PC-3 (cell line): Measurements from ENCODE around the gene DCDC2. TPM values are rescaled to one million over a fixed set of nuclear protein-coding genes. Genes with fewer than 3 reads are reported as not detected.

Experiments used
- ATAC-seq: fragments of 200-7000 bp; cut with Tn5 transposase; 2 replicates; pipeline ENCODE4 v1.9.1; 2020; ENCODE audit warnings: mild to moderate bottlenecking, moderate library complexity
- BruUV-seq: library from RNA; stranded (reverse); fragments of 400-500 nt; replicated peaks from 2 replicates; lab custom pipeline; 2021; lab: Mats Ljungman, UMichigan
- CTCF ChIA-PET: fragments of 300-600 bp; sonication (Branson Sonifier 250); formaldehyde crosslinking; loops from one replicate; lab custom pipeline; 2022; ENCODE audit warnings: antibody characterized with exemption; lab: Charles Lee
- POLR2A ChIA-PET: fragments of 300-600 bp; sonication (Branson Sonifier 250); formaldehyde crosslinking; loops from one replicate; lab custom pipeline; 2022; ENCODE audit warnings: antibody characterized with exemption; ENCODE audit not compliant: unreplicated experiment; lab: Charles Lee
- DNase-seq: peaks from one replicate; pipeline ENCODE4 v3.0.0-alpha.2; 2015
- H2AFZ ChIP-seq: fragments of 300-600 bp; sonication (generic); 2 replicates; pipeline ENCODE4 v1.6.0; 2016; ENCODE audit warnings: antibody characterized with exemption, low read length
- H3F3A ChIP-seq: fragments of 300-600 bp; sonication (generic); one replicate; pipeline ENCODE4 v1.6.0; 2017; ENCODE audit warnings: antibody characterized with exemption, low read length, control low read depth, mild to moderate bottlenecking; ENCODE audit not compliant: unreplicated experiment
- H3K27ac ChIP-seq: fragments of 300-600 bp; sonication (generic); 2 replicates; pipeline ENCODE4 v1.5.1; 2016; ENCODE audit warnings: mild to moderate bottlenecking, low read length
- H3K27me3 ChIP-seq: fragments of 300-600 bp; sonication (generic); 2 replicates; pipeline ENCODE4 v1.6.1; 2016; ENCODE audit warnings: low read length, mixed read lengths
- H3K36me3 ChIP-seq: fragments of 300-600 bp; sonication (generic); 2 replicates; pipeline ENCODE4 v1.6.1; 2016; ENCODE audit warnings: low read depth, mixed run types, low read length, mixed read lengths
- H3K4me1 ChIP-seq: fragments of 300-600 bp; sonication (generic); 2 replicates; pipeline ENCODE4 v1.5.1; 2016; ENCODE audit warnings: low read length; ENCODE audit not compliant: insufficient read depth
- H3K4me2 ChIP-seq: fragments of 300-600 bp; sonication (generic); 2 replicates; pipeline ENCODE4 v1.6.0; 2016; ENCODE audit warnings: low read length
- H3K4me3 ChIP-seq: fragments of 300-600 bp; sonication (generic); 2 replicates; pipeline ENCODE4 v1.5.1; 2016; ENCODE audit warnings: mild to moderate bottlenecking, low read length, mixed read lengths
- H3K79me2 ChIP-seq: fragments of 300-600 bp; sonication (generic); 2 replicates; pipeline ENCODE4 v1.6.1; 2017; ENCODE audit warnings: low read length, mixed read lengths
- H3K9ac ChIP-seq: fragments of 300-600 bp; sonication (generic); 2 replicates; pipeline ENCODE4 v1.6.0; 2016; ENCODE audit warnings: mild to moderate bottlenecking, low read length
- H3K9me2 ChIP-seq: fragments of 300-600 bp; sonication (generic); replicated peaks from 2 replicates; pipeline ENCODE4 v1.6.1; 2016; ENCODE audit warnings: mixed run types, low read length, mixed read lengths
- H3K9me3 ChIP-seq: fragments of 300-600 bp; sonication (generic); 2 replicates; pipeline ENCODE4 v1.6.1; 2016; ENCODE audit warnings: low read length, mixed read lengths
- H4K20me1 ChIP-seq: fragments of 300-600 bp; sonication (generic); 2 replicates; pipeline ENCODE4 v1.6.1; 2016; ENCODE audit warnings: low read length, mixed read lengths
- EZH2 ChIP-seq: fragments of 300-600 bp; sonication (generic); IDR thresholded peaks from one replicate; pipeline ENCODE4 v1.6.1; 2017; ENCODE audit warnings: antibody characterized with exemption, mild to moderate bottlenecking, low read length; ENCODE audit not compliant: unreplicated experiment
- EZH2phosphoT487 ChIP-seq: fragments of 300-600 bp; sonication (generic); IDR thresholded peaks from 2 replicates; pipeline ENCODE4 v1.6.1; 2018; ENCODE audit warnings: mild to moderate bottlenecking, antibody characterized with exemption, low read length, borderline replicate concordance
- intact Hi-C: fragments of 100-400 bp; cut with micrococcal nuclease; formaldehyde crosslinking; loops from 2 replicates; pipeline ENCODE4 v1.9.0; 2023
- total RNA-seq: library from RNA; depleted of rRNA; stranded (reverse); fragments of >200 nt; gene quantifications from 2 replicates; pipeline ENCODE4 v1.2.3, GENCODE V29; 2014
- TF ChIP-seq, protein P1 (sequence below): fragments of 300-600 bp; sonication (generic); conservative IDR thresholded peaks from 2 replicates; pipeline ENCODE4 v1.5.1; 2017; ENCODE audit warnings: antibody characterized with exemption, low read depth, mild to moderate bottlenecking, low read length

Gene DCDC2
- total RNA-seq, 1 experiment from 2014 or later: 0.11 TPM

- POLR2A ChIA-PET: no interaction called here
- no peaks in the 10 kb centered on the region for H3F3A ChIP-seq
- CTCF ChIA-PET: no interaction called here
- H3K27ac ChIP-seq: no peak overlapping the region
- no peaks in the 10 kb centered on the region for H3K36me3 ChIP-seq
- H2AFZ ChIP-seq: no peak overlapping the region
- no peak overlapping the region for H3K4me3 ChIP-seq
- H3K79me2 ChIP-seq: no peaks in the 10 kb centered on the region
- H4K20me1 ChIP-seq: no peaks in the 10 kb centered on the region
- no TSS peak for BruUV-seq
- TF ChIP-seq EZH2phosphoT487: no peak
- peaks cover 93% of the 10 kb centered on the region for H3K27me3 ChIP-seq
- intact Hi-C loops: no loop called here
- no peaks in the 10 kb centered on the region for H3K9me3 ChIP-seq
- no peak for ATAC-seq
- no peak overlapping the region for H3K4me2 ChIP-seq
- H3K4me1 ChIP-seq: no peaks in the 10 kb centered on the region
- DNase-seq: no peak
- H3K9me2 ChIP-seq: no peaks in the 10 kb centered on the region
- H3K9ac ChIP-seq: no peak overlapping the region
These were observed 128.0 kb downstream of the DCDC2 start for GRCh38 chr6:24229696-24230405.

GRCh38 chr6:24228681-24229255 lies 129.1 kb downstream of the DCDC2 start:
- Histone ChIP-seq H3K9me3 (no peaks in the 10 kb centered on the region), H3K36me3 (no peaks in the 10 kb centered on the region), H3K4me1 (no peaks in the 10 kb centered on the region), H3K9ac (no peak overlapping the region), H2AFZ (no peak overlapping the region), H3K79me2 (no peaks in the 10 kb centered on the region), H3K27ac (no peak overlapping the region), H3F3A (no peaks in the 10 kb centered on the region), H3K27me3 (peaks cover 97% of the 10 kb centered on the region), H3K4me2 (no peak overlapping the region), H4K20me1 (no peaks in the 10 kb centered on the region), H3K9me2 (no peaks in the 10 kb centered on the region), H3K4me3 (no peak overlapping the region)
- POLR2A ChIA-PET: no interaction called here
- ATAC-seq (no peak), DNase-seq (no peak)
- TF ChIP-seq EZH2: no peak
- no TSS peak for BruUV-seq
- intact Hi-C loops: no loop called here
- CTCF ChIA-PET: no interaction called here

DNA sequence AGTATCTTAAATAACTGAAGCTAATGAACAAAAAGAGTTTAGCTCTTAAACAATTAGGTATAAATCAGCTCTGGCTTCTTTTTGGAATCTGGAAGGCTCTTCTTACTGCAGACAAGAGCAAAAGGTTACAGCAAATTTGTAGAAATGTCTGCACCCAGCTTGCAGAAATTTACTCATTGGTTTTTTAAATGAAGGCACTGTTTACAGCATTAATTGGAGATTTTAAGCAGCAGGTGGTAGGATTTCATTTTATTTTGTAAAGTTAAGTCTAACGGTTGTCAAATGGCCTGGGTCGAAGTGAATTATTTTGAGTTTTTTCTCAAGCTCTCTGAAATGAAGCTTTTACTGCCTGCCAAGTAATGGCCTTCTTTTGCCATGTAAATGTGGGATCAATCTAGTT lies 129.7 kb downstream of the DCDC2 start:
- ATAC-seq: no peak
- Histone ChIP-seq H4K20me1 (no peaks in the 10 kb centered on the region), H3K4me1 (no peaks in the 10 kb centered on the region), H2AFZ (no peak overlapping the region), H3K9ac (no peak overlapping the region), H3K27me3 (peaks cover 97% of the 10 kb centered on the region), H3K4me3 (no peak overlapping the region), H3K27ac (no peak overlapping the region), H3K36me3 (no peaks in the 10 kb centered on the region), H3K9me2 (no peaks in the 10 kb centered on the region), H3K4me2 (no peak overlapping the region), H3F3A (no peaks in the 10 kb centered on the region), H3K9me3 (no peaks in the 10 kb centered on the region), H3K79me2 (no peaks in the 10 kb centered on the region)
- DNase-seq: no peak
- intact Hi-C loops: no loop called here
- CTCF ChIA-PET: no interaction called here
- TF ChIP-seq EZH2: no peak
- TF ChIP-seq, protein P1, sequence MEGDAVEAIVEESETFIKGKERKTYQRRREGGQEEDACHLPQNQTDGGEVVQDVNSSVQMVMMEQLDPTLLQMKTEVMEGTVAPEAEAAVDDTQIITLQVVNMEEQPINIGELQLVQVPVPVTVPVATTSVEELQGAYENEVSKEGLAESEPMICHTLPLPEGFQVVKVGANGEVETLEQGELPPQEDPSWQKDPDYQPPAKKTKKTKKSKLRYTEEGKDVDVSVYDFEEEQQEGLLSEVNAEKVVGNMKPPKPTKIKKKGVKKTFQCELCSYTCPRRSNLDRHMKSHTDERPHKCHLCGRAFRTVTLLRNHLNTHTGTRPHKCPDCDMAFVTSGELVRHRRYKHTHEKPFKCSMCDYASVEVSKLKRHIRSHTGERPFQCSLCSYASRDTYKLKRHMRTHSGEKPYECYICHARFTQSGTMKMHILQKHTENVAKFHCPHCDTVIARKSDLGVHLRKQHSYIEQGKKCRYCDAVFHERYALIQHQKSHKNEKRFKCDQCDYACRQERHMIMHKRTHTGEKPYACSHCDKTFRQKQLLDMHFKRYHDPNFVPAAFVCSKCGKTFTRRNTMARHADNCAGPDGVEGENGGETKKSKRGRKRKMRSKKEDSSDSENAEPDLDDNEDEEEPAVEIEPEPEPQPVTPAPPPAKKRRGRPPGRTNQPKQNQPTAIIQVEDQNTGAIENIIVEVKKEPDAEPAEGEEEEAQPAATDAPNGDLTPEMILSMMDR: no peak
- TF ChIP-seq EZH2phosphoT487: no peak
- BruUV-seq: no TSS peak
- POLR2A ChIA-PET: no interaction called here
